Measurements from ENCODE around the gene ZNF581. TPM values are rescaled to one million over a fixed set of nuclear protein-coding genes. Genes with fewer than 3 reads are reported as not detected.

The ZNF581 gene
- total RNA-seq, 4 donors from 2014 or later: 5.7 to 19.4 (median 8.8) TPM

- peaks cover 0 to 91% (median 57%) of the 10 kb centered on the region in 4 donors for H3K4me1 ChIP-seq
- no peaks in the 10 kb centered on the region for H3K9me3 ChIP-seq
- peak overlapping the region; percentile 95 to 98 (median 98) for H3K27ac ChIP-seq
- 17 to 24% methylated on average over 5 to 19 of the region's 38 CpGs for WGBS, 2 donors
- H3K36me3 ChIP-seq: peaks cover 0 to 12% (median 0%) of the 10 kb centered on the region in 3 donors
- H3K27me3 ChIP-seq: no peaks in the 10 kb centered on the region
- peak; percentile 28 to 65 (median 49) for TF ChIP-seq CTCF (IDR thresholded peaks at IDR 0.05)
- TF ChIP-seq POLR2A (IDR thresholded peaks at IDR 0.05): no peak
- no peak for TF ChIP-seq EP300 (IDR thresholded peaks at IDR 0.05)
- H3K4me3 ChIP-seq: peak overlapping the region; percentile 62 to 93 (median 90)
- DNase-seq (ENCODE audit: low spot score in 2 of 2): peak in 1 of 2 donors; percentile 35
These were observed 3.3 kb upstream of the ZNF581 start for GRCh38 chr19:55640043-55640576.

GRCh38 chr19:55640577-55641425 lies 2.6 kb upstream of the ZNF581 start, which contains the start of gene ZNF580:
Gene ZNF580, plus strand, starts transcription at chr19:55641002. Its CDS starts 1,507 bp downstream, at chr19:55642509.
- no peaks in the 10 kb centered on the region for H3K9me3 ChIP-seq
- H3K4me1 ChIP-seq: peaks cover 0 to 89% (median 53%) of the 10 kb centered on the region in 4 donors
- peak within 1 kb of the TSS; percentile 95 to 98 (median 98) for H3K27ac ChIP-seq
- peaks cover 0 to 19% (median 0%) of the 10 kb centered on the region in 3 donors for H3K36me3 ChIP-seq
- WGBS, 2 donors: 0 to 2% methylated on average over 42 to 49 of the region's 89 CpGs
- peak in 1 of 2 donors; percentile 14 for TF ChIP-seq POLR2A (IDR thresholded peaks at IDR 0.05)
- TF ChIP-seq CTCF (IDR thresholded peaks at IDR 0.05): no peak
- TF ChIP-seq EP300 (IDR thresholded peaks at IDR 0.05): peak in 1 of 2 donors; percentile 48
- H3K27me3 ChIP-seq: no peaks in the 10 kb centered on the region
- peak within 1 kb of the TSS; percentile 62 to 93 (median 90) for H3K4me3 ChIP-seq
- DNase-seq (ENCODE audit: low spot score in 2 of 2): peak in 1 of 2 donors; percentile 25

GRCh38 chr19:55641426-55642152 lies 1.9 kb upstream of the ZNF581 start:
- 1 to 2% methylated on average over 25 of the region's 25 CpGs for WGBS, 2 donors
- Histone ChIP-seq H3K36me3 (peaks cover 0 to 22% (median 0%) of the 10 kb centered on the region in 3 donors), H3K9me3 (no peaks in the 10 kb centered on the region), H3K4me1 (peaks cover 0 to 83% (median 46%) of the 10 kb centered on the region in 4 donors), H3K27me3 (no peaks in the 10 kb centered on the region), H3K4me3 (peak overlapping the region; percentile 62 to 93 (median 90)), H3K27ac (peak overlapping the region; percentile 95 to 98 (median 98))
- DNase-seq (ENCODE audit: low spot score in 2 of 2): no peak
- TF ChIP-seq POLR2A (IDR thresholded peaks at IDR 0.05): no peak
- no peak for TF ChIP-seq EP300 (IDR thresholded peaks at IDR 0.05)
- no peak for TF ChIP-seq CTCF (IDR thresholded peaks at IDR 0.05)

GRCh38 chr19:55642153-55643002 lies 1.1 kb upstream of the ZNF581 start:
- Histone ChIP-seq H3K27me3 (no peaks in the 10 kb centered on the region), H3K27ac (peak overlapping the region; percentile 31 to 98 (median 96)), H3K4me3 (peak overlapping the region; percentile 62 to 93 (median 90)), H3K9me3 (no peaks in the 10 kb centered on the region), H3K36me3 (peaks cover 0 to 22% (median 0%) of the 10 kb centered on the region in 3 donors), H3K4me1 (peaks cover 0 to 83% (median 46%) of the 10 kb centered on the region in 4 donors)
- DNase-seq (ENCODE audit: low spot score in 2 of 2): no peak
- no peak for TF ChIP-seq CTCF (IDR thresholded peaks at IDR 0.05)
- TF ChIP-seq POLR2A (IDR thresholded peaks at IDR 0.05): no peak
- no peak for TF ChIP-seq EP300 (IDR thresholded peaks at IDR 0.05)
- 1 to 4% methylated on average over 19 to 35 of the region's 65 CpGs for WGBS, 2 donors

Data from tibial nerve (tissue), 4 donors.